Activated B cell treated with CpG ODN at 0.5 μM for 24 hours (primary cell): ENCODE measurements around the gene HOXA5. TPM values are rescaled to one million over a fixed set of nuclear protein-coding genes. Genes with fewer than 3 reads are reported as not detected.

Source experiments
- ATAC-seq: fragments of 200-7000 bp; cut with Tn5 transposase; one replicate; pipeline ENCODE4 v1.10.0; 2021; ENCODE audit warnings: low read depth, mild to moderate bottlenecking, moderate library complexity
- CTCF ChIA-PET: fragments of 350-600 bp; sonication (Branson Sonifier 250); formaldehyde crosslinking; loops from one replicate; lab custom pipeline; 2021; ENCODE audit warnings: antibody characterized with exemption; lab: Charles Lee
- POLR2A ChIA-PET: fragments of 350-600 bp; sonication (Branson Sonifier 250); formaldehyde crosslinking; loops from one replicate; lab custom pipeline; 2021; ENCODE audit warnings: antibody characterized with exemption; lab: Charles Lee
- DNase-seq: peaks from one replicate; pipeline ENCODE4 v3.0.0; 2022
- H3K27ac Mint-ChIP-seq: one replicate; pipeline ENCODE4 v1.8.0; 2020; ENCODE audit warnings: mixed read lengths
- H3K27me3 Mint-ChIP-seq: one replicate; pipeline ENCODE4 v1.8.0; 2021; ENCODE audit warnings: mixed read lengths
- H3K36me3 Mint-ChIP-seq: one replicate; pipeline ENCODE4 v1.8.0; 2021; ENCODE audit warnings: low read depth, mixed read lengths
- H3K4me1 Mint-ChIP-seq: one replicate; pipeline ENCODE4 v1.8.0; 2021; ENCODE audit warnings: mixed read lengths
- H3K4me3 Mint-ChIP-seq: one replicate; pipeline ENCODE4 v1.8.0; 2020; ENCODE audit warnings: mild to moderate bottlenecking, mixed read lengths
- H3K9me3 Mint-ChIP-seq: one replicate; pipeline ENCODE4 v1.8.0; 2020; ENCODE audit warnings: mixed read lengths
- intact Hi-C: fragments of 100-400 bp; cut with micrococcal nuclease; formaldehyde crosslinking; loops from one replicate; pipeline ENCODE4 v1.15.1; 2024
- total RNA-seq: library from RNA; stranded (reverse); gene quantifications from 2 replicates; pipeline ENCODE4 v1.2.3, GENCODE V29; 2022
- TF ChIP-seq, protein P1 (sequence below): fragments of 200-600 bp; IDR thresholded peaks from one replicate; pipeline ENCODE4 v1.8.0; 2022; ENCODE audit warnings: antibody characterized with exemption, mild to moderate bottlenecking

HOXA5 gene
- total RNA-seq, 1 donor from 2014 or later, result not detected

- DNase-seq (no peak), ATAC-seq (no peak)
- no peak overlapping the region for H3K4me3 Mint-ChIP-seq
- TF ChIP-seq, protein P1, sequence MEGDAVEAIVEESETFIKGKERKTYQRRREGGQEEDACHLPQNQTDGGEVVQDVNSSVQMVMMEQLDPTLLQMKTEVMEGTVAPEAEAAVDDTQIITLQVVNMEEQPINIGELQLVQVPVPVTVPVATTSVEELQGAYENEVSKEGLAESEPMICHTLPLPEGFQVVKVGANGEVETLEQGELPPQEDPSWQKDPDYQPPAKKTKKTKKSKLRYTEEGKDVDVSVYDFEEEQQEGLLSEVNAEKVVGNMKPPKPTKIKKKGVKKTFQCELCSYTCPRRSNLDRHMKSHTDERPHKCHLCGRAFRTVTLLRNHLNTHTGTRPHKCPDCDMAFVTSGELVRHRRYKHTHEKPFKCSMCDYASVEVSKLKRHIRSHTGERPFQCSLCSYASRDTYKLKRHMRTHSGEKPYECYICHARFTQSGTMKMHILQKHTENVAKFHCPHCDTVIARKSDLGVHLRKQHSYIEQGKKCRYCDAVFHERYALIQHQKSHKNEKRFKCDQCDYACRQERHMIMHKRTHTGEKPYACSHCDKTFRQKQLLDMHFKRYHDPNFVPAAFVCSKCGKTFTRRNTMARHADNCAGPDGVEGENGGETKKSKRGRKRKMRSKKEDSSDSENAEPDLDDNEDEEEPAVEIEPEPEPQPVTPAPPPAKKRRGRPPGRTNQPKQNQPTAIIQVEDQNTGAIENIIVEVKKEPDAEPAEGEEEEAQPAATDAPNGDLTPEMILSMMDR, result no peak
- POLR2A ChIA-PET, result no interaction called here
- intact Hi-C loops, result no loop called here
- no peaks in the 10 kb centered on the region for H3K9me3 Mint-ChIP-seq
- H3K27me3 Mint-ChIP-seq, result peaks cover 7% of the 10 kb centered on the region
- H3K4me1 Mint-ChIP-seq, result no peaks in the 10 kb centered on the region
- CTCF ChIA-PET, result no interaction called here
- H3K27ac Mint-ChIP-seq, result no peak overlapping the region
- H3K36me3 Mint-ChIP-seq, result no peaks in the 10 kb centered on the region
Observed at GRCh38 chr7:27112361-27112760, 31.1 kb downstream of the HOXA5 start.

DNA sequence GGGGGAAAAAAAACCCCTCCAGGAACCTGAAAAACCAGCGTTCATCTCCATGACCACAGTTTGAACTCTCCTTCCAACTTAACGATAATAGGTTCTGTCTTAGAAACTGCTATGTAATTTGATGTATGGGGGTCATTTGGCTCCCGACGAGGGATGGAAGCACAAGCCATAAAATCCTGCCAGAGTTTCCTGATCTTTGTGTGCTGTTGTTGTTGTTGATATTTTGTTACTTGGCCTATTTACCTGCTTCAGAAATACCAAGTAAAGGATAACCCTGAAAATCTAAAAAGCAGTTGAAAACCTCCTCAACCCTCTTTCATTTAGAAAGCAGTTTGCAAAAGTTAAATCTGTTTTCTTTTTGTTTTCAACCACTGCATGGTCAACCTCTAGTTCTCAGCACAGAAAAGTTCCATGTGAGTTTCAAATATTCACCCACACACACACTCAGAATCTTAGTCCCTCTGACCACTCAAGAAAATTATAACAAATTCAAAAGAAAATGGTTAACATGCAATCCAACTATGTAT, 31.7 kb downstream of the HOXA5 start:
- H3K9me3 Mint-ChIP-seq, result no peaks in the 10 kb centered on the region
- H3K4me3 Mint-ChIP-seq, result no peak overlapping the region
- no peak overlapping the region for H3K27ac Mint-ChIP-seq
- CTCF ChIA-PET, result no interaction called here
- DNase-seq (no peak), ATAC-seq (no peak)
- no peaks in the 10 kb centered on the region for H3K4me1 Mint-ChIP-seq
- H3K27me3 Mint-ChIP-seq, result peaks cover 7% of the 10 kb centered on the region
- intact Hi-C loops, result no loop called here
- TF ChIP-seq, protein P1, result no peak
- no peaks in the 10 kb centered on the region for H3K36me3 Mint-ChIP-seq
- POLR2A ChIA-PET, result no interaction called here

GRCh38 chr7:27111042-27111750, 32.3 kb downstream of the HOXA5 start:
- no peaks in the 10 kb centered on the region for H3K36me3 Mint-ChIP-seq
- ChIA-PET POLR2A (no interaction called here), CTCF (no interaction called here)
- H3K27ac Mint-ChIP-seq, result no peak overlapping the region
- no peaks in the 10 kb centered on the region for H3K9me3 Mint-ChIP-seq
- no peak overlapping the region for H3K4me3 Mint-ChIP-seq
- intact Hi-C loops, result no loop called here
- peaks cover 6% of the 10 kb centered on the region for H3K27me3 Mint-ChIP-seq
- no peak for DNase-seq
- H3K4me1 Mint-ChIP-seq, result no peaks in the 10 kb centered on the region
- no peak for ATAC-seq
- TF ChIP-seq, protein P1, result no peak

DNA sequence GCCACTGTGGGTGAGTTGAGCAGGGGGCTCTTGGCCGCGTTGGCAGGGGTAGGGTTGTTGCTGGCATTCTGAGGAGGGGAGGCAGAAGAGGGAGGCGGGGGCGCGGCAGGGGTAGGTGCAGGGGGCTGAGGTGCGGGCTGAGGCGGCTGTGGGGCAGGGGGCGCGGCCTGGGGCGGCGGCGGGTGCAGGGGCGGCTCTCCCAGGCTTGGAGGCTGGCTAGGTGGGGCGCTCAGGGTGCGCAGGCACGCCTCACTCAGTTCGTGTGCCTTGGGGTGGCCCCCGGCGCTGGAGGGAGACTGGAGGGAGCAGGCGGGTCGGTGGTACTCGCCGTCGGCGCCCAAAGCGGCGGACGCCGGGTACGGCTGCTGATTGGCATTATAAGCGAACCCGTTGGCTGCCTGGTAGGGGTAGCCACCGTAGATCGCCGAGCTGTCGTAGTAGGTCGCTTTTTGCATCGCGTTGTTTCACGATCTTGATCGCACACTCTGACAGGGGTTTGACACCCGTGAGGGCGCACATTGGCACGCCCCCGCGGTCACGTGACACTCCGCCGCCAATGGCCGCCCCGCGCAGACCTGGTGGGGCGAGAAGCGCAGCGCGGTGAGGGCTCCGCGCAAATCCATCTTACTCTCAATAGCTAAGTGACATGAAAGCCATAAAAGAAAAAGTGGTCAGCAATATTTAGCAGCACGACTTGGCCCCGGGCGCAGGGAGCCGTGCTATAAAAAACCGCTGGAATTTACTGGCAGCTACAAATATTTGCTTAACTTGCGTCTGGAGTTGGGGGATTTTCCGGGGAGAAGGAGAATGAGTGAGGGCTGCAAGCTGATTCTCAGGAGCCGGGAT, 33.1 kb downstream of the HOXA5 start:
- ChIA-PET CTCF (no interaction called here), POLR2A (no interaction called here)
- no peak overlapping the region for H3K27ac Mint-ChIP-seq
- intact Hi-C loops, result no loop called here
- H3K4me1 Mint-ChIP-seq, result no peaks in the 10 kb centered on the region
- no peak for DNase-seq
- ATAC-seq, result no peak
- no peaks in the 10 kb centered on the region for H3K9me3 Mint-ChIP-seq
- no peaks in the 10 kb centered on the region for H3K36me3 Mint-ChIP-seq
- TF ChIP-seq, protein P1, result no peak
- H3K27me3 Mint-ChIP-seq, result peaks cover 10% of the 10 kb centered on the region
- H3K4me3 Mint-ChIP-seq, result no peak overlapping the region
